K562 (cell line): ENCODE results near the gene ITGAL. TPM values are rescaled to one million over a fixed set of nuclear protein-coding genes. Genes with fewer than 3 reads are reported as not detected.

Source experiments
- DDX20 ChIP-seq: fragments of 450-650 bp; IDR thresholded peaks from 2 replicates; pipeline ENCODE4 v1.6.1; 2016; ENCODE audit warnings: missing genetic modification characterization, low read depth, mild to moderate bottlenecking, missing compliant biosample characterization, moderate library complexity
- FOXA3 ChIP-seq, 2 experiments: fragments of 450-650 bp in 1 of 2; sonication (generic) in 1 of 2; formaldehyde crosslinking; IDR thresholded peaks in 1 of 2; conservative IDR thresholded peaks in 1 of 2; 2 replicates each; pipeline versions ENCODE4 v1.4.0 to v1.8.0; 2020 to 2022; ENCODE audit warnings: mild to moderate bottlenecking in 2 of 2, missing genetic modification reagents in 1 of 2
- HCFC1 ChIP-seq: IDR thresholded peaks from 2 replicates; pipeline ENCODE4 v1.6.1; 2012; ENCODE audit warnings: low read depth, low read length, improper control_type of control experiment
- MEF2A ChIP-seq: IDR thresholded peaks from 2 replicates; pipeline ENCODE4 v1.6.1; 2011; ENCODE audit warnings: low read depth, mild to moderate bottlenecking, low read length, moderate library complexity; ENCODE audit not compliant: control insufficient read depth
- NBN ChIP-seq: fragments of 450-650 bp; IDR thresholded peaks from 2 replicates; pipeline ENCODE4 v1.6.1; 2016; ENCODE audit warnings: low read depth, mild to moderate bottlenecking
- NFXL1 ChIP-seq: fragments of 450-650 bp; formaldehyde crosslinking; IDR thresholded peaks from 2 replicates; pipeline ENCODE4 v1.4.0; 2021; ENCODE audit warnings: mild to moderate bottlenecking
- PHF21A ChIP-seq: fragments of 450-650 bp; IDR thresholded peaks from 2 replicates; pipeline ENCODE4 v1.6.1; 2017; ENCODE audit warnings: low read depth, borderline replicate concordance
- PTTG1 ChIP-seq: fragments of 450-650 bp; IDR thresholded peaks from 2 replicates; pipeline ENCODE4 v1.6.1; 2016; ENCODE audit warnings: low read depth, mild to moderate bottlenecking, missing genetic modification characterization, missing compliant biosample characterization
- RBM17 ChIP-seq: fragments of 200-400 bp; formaldehyde crosslinking; IDR thresholded peaks from 2 replicates; pipeline ENCODE4 v1.6.1; 2017; ENCODE audit warnings: low read depth, mild to moderate bottlenecking, low read length, borderline replicate concordance
- RFX1 ChIP-seq: fragments of 450-650 bp; IDR thresholded peaks from 2 replicates; pipeline ENCODE4 v1.6.1; 2016; ENCODE audit warnings: mild to moderate bottlenecking, moderate library complexity
- SMAD1 ChIP-seq: fragments of 150-350 bp; IDR thresholded peaks from 2 replicates; pipeline ENCODE4 v1.6.1; 2014; ENCODE audit warnings: low read length, low read depth; ENCODE audit not compliant: partially characterized antibody
- SRSF7 ChIP-seq: fragments of 200-400 bp; formaldehyde crosslinking; optimal IDR thresholded peaks from 2 replicates; pipeline ENCODE3; 2017; ENCODE audit warnings: mild to moderate bottlenecking, low read depth, low read length
- TCFL5 ChIP-seq: fragments of 250-450 bp; sonication (Bioruptor Pico); conservative IDR thresholded peaks from 2 replicates; pipeline ENCODE4 v1.6.1; 2021; ENCODE audit warnings: mild to moderate bottlenecking, moderate library complexity, matching md5 sums
- ZKSCAN3 ChIP-seq: fragments of 250-450 bp; sonication (Bioruptor Pico); IDR thresholded peaks from 2 replicates; pipeline ENCODE4 v1.4.0; 2020
- ZNF165 ChIP-seq: fragments of 250-450 bp; sonication (Bioruptor Pico); IDR thresholded peaks from 2 replicates; pipeline ENCODE4 v1.4.0; 2020; ENCODE audit warnings: borderline replicate concordance
- ZNF717 ChIP-seq: fragments of 250-450 bp; sonication (Bioruptor Pico); IDR thresholded peaks from 2 replicates; pipeline ENCODE4 v1.5.0; 2021
- polyA plus RNA-seq, 8 experiments: library from polyadenylated mRNA; depleted of rRNA in 4 of 8; stranded (reverse) in 5 of 8; unstranded in 3 of 8; fragments of >200 nt; fragmentation: Nextera tagmentation in 2 of 8; fragmentation: Illumina TruSeq in 1 of 8; extraction: Ambion mirVana in 2 of 8; extraction: Trizol in 1 of 8; gene quantifications; 2 replicates each; pipeline versions ENCODE4 v1.2.1 to v1.2.3, GENCODE V29; 2011 to 2014; ENCODE audit warnings: inconsistent platforms in 1 of 8, missing spikeins in 1 of 8
- total RNA-seq, 7 experiments: library from RNA; depleted of rRNA in 6 of 7; stranded (reverse); fragments of >200 nt in 6 of 7; fragmentation: Illumina TruSeq in 2 of 7; extraction: Trizol in 2 of 7; gene quantifications; 2 replicates each; pipeline versions ENCODE4 v1.2.1 to v1.2.3, GENCODE V29; 2011 to 2021; ENCODE audit warnings: low replicate concordance in 1 of 7
- TF ChIP-seq, protein P1 (sequence below): sonication (generic); formaldehyde crosslinking; IDR thresholded peaks from 2 replicates; pipeline ENCODE4 v1.8.0; 2022; ENCODE audit warnings: mild to moderate bottlenecking, missing genetic modification reagents
- TF ChIP-seq, protein P2 (sequence below): fragments of 250-450 bp; sonication (Bioruptor Pico); IDR thresholded peaks from 2 replicates; pipeline ENCODE4 v1.8.0; 2021; ENCODE audit warnings: moderate library complexity, mild to moderate bottlenecking, inconsistent platforms
- TF ChIP-seq, protein P3 (sequence below): fragments of 450-650 bp; formaldehyde crosslinking; IDR thresholded peaks from 2 replicates; pipeline ENCODE4 v1.4.0; 2022; ENCODE audit warnings: missing genetic modification characterization

The ITGAL gene
- total and polyA plus RNA-seq, 9 of the 15 experiments (the other 6 are each of a cell fraction or from before 2014, with no cell fraction given), result 0.01 to 0.53 TPM; not detected in 7

DNA sequence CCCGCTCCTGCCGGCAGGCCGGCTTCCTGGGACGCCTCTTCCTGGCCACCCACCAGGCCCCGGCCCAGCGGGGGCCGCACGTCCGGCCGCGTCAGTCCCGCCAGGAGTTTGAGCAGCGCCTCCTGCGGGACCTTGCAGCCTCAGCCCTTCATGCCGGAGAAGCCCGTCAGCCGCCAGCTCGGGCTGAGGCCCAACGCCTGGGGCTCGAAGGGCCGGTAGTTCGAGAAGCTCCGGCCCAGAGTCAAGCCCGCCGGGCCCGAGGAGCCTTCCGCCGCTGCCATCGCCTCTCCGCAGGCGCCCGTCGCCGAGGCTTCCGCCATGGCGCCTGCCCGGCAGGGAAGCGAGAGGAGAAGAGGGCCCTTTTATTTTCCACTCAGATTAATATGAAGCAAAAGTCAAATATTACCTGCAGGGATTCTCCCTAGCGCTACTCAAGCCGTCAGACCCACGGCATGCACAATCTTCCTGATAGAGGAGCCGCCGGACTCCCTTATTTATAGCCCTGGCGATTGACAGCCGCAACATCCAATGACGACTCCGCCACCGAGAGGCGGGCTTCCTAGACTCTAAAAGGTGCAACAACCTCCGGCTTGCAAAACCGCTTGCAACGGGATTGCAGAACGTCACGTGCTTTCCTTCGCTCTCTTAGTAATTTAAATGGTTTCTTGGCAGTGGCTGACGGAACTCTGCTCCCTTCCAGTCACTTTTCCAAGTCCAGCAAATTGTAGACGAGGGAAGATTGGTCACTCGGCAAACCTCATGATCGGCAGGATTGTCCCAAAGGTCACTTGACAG is 26.9 kb upstream of the ITGAL start, which contains the start of gene SEPHS2 (continued):
- no peak for TF ChIP-seq PHF21A
- no peak for TF ChIP-seq RBM17
- TF ChIP-seq RFX1, result no peak
- TF ChIP-seq FOXA3 (CRISPR knock-in tag; conservative IDR thresholded peaks at IDR 0.05 in 1 of 2, IDR thresholded peaks at IDR 0.05 in 1 of 2), result no peak
- no peak for TF ChIP-seq NFXL1 (CRISPR knock-in tag)
- TF ChIP-seq DDX20 (tag), result no peak
- TF ChIP-seq, protein P1, sequence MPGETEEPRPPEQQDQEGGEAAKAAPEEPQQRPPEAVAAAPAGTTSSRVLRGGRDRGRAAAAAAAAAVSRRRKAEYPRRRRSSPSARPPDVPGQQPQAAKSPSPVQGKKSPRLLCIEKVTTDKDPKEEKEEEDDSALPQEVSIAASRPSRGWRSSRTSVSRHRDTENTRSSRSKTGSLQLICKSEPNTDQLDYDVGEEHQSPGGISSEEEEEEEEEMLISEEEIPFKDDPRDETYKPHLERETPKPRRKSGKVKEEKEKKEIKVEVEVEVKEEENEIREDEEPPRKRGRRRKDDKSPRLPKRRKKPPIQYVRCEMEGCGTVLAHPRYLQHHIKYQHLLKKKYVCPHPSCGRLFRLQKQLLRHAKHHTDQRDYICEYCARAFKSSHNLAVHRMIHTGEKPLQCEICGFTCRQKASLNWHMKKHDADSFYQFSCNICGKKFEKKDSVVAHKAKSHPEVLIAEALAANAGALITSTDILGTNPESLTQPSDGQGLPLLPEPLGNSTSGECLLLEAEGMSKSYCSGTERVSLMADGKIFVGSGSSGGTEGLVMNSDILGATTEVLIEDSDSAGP (CRISPR knock-in tag), result peak; percentile 70; the same call in 1 of the 2 replicates
- peak; percentile 85 for TF ChIP-seq SMAD1
- no peak for TF ChIP-seq PTTG1
- TF ChIP-seq, protein P2, sequence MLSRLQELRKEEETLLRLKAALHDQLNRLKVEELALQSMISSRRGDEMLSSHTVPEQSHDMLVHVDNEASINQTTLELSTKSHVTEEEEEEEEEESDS (CRISPR knock-in tag), result no peak
- no peak for TF ChIP-seq TCFL5
- TF ChIP-seq, protein P3, sequence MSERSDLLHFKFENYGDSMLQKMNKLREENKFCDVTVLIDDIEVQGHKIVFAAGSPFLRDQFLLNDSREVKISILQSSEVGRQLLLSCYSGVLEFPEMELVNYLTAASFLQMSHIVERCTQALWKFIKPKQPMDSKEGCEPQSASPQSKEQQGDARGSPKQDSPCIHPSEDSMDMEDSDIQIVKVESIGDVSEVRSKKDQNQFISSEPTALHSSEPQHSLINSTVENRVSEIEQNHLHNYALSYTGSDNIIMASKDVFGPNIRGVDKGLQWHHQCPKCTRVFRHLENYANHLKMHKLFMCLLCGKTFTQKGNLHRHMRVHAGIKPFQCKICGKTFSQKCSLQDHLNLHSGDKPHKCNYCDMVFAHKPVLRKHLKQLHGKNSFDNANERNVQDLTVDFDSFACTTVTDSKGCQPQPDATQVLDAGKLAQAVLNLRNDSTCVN (CRISPR knock-in tag), result no peak
- no peak for TF ChIP-seq ZNF717 (CRISPR knock-in tag)
- no peak for TF ChIP-seq ZNF165 (CRISPR knock-in tag)
- no peak for TF ChIP-seq MEF2A
- TF ChIP-seq ZKSCAN3 (CRISPR knock-in tag), result no peak
- peak; percentile 44; the same call in 1 of the 2 replicates for TF ChIP-seq NBN
- peak; percentile 28 for TF ChIP-seq HCFC1
- no peak for TF ChIP-seq SRSF7
- TF ChIP-seq, all 486 proteins: peak for 177
